IMR-90 (cell line): ENCODE data around the gene DIP2B. TPM values are rescaled to one million over a fixed set of nuclear protein-coding genes. Genes with fewer than 3 reads are reported as not detected.

ENCODE experiments used
- CHD1 ChIP-seq: IDR thresholded peaks from 2 replicates; pipeline ENCODE4 v1.6.1; 2012; ENCODE audit warnings: low read depth, low read length, improper control_type of control experiment
- NFE2L2 ChIP-seq: fragments of 150-350 bp; IDR thresholded peaks from 2 replicates; pipeline ENCODE4 v1.6.1; 2016; ENCODE audit warnings: low read depth, mild to moderate bottlenecking, low read length
- POLR2A ChIP-seq: IDR thresholded peaks from 2 replicates; pipeline ENCODE4 v1.6.1; 2012; ENCODE audit warnings: mild to moderate bottlenecking, low read depth, low read length
- polyA plus RNA-seq, 3 experiments: library from polyadenylated mRNA; depleted of rRNA; stranded (reverse); fragments of >200 nt; gene quantifications; 2 replicates each; pipeline ENCODE4 v1.2.3, GENCODE V29; 2012; ENCODE audit warnings: low replicate concordance in 1 of 3
- total RNA-seq: library from RNA; depleted of rRNA; stranded (reverse); fragments of >200 nt; gene quantifications from 2 replicates; pipeline ENCODE4 v1.2.3, GENCODE V29; 2012
- TF ChIP-seq, protein P1 (sequence below): conservative IDR thresholded peaks from 2 replicates; pipeline ENCODE4 v1.5.1; 2012; ENCODE audit warnings: mild to moderate bottlenecking, low read depth, low read length, improper control_type of control experiment

The DIP2B gene
- total and polyA plus RNA-seq, 2 of the 4 experiments (the other 2 are of a cell fraction), result 7.7 to 12.9 TPM

DNA sequence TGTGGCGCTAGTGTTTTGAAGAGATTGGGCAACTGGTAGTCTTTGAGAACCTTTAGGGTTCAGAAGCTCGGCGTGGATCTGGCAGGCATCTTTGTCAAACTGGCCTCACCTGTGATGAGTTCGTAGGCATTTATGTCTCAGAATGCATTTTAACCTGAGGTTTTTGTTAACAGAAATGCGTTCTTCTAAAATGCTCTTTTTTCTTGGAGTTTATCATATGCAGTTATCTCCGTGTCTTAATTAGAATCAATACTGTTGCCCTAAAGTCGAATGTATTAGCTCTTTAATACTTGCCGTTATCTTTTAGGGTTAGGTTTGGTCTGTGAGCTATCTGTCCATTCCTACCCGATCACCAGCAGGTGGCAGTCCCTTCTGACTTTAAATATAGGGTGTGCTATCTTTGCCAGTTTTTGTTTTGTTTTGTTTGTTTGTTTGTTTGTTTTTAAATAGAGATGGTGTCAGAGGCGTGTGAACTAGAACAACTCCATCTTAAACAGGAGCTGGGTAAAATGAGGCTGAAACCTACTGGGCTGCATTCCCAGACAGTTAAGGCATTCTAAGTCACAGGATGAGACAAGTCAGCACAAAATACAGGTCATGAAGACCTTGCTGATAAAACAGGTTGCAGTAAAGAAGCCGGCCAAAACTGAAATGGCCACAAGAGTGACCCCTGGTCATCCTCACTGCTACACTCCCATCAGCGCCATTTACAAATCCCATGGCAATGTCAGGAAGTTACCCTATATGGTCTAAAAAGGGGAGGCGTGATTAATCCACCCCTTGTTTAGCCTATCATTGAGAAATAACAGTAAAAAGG, 260.5 kb downstream of the DIP2B start (continued):
- TF ChIP-seq, protein P1, sequence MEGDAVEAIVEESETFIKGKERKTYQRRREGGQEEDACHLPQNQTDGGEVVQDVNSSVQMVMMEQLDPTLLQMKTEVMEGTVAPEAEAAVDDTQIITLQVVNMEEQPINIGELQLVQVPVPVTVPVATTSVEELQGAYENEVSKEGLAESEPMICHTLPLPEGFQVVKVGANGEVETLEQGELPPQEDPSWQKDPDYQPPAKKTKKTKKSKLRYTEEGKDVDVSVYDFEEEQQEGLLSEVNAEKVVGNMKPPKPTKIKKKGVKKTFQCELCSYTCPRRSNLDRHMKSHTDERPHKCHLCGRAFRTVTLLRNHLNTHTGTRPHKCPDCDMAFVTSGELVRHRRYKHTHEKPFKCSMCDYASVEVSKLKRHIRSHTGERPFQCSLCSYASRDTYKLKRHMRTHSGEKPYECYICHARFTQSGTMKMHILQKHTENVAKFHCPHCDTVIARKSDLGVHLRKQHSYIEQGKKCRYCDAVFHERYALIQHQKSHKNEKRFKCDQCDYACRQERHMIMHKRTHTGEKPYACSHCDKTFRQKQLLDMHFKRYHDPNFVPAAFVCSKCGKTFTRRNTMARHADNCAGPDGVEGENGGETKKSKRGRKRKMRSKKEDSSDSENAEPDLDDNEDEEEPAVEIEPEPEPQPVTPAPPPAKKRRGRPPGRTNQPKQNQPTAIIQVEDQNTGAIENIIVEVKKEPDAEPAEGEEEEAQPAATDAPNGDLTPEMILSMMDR, result peak; percentile 63
- no peak for TF ChIP-seq NFE2L2
- no peak for TF ChIP-seq POLR2A
- no peak for TF ChIP-seq CHD1
